HepG2 (cell line): ENCODE measurements around the gene PDZD4. TPM values are rescaled to one million over a fixed set of nuclear protein-coding genes. Genes with fewer than 3 reads are reported as not detected.

Source experiments
- ATAC-seq: fragments of 200-7000 bp; cut with Tn5 transposase; 3 replicates; pipeline ENCODE4 v1.9.1; 2020; ENCODE audit warnings: mild to moderate bottlenecking, moderate library complexity
- BruUV-seq: library from RNA; stranded (reverse); fragments of 400-500 nt; replicated peaks from 2 replicates; lab custom pipeline; 2021; lab: Mats Ljungman, UMichigan
- CTCF ChIA-PET: fragments of 300-600 bp; formaldehyde crosslinking; extraction: SDS; loops from one replicate; lab custom pipeline; 2021; ENCODE audit warnings: low total read pairs, inconsistent platforms, low intra/inter-chr PET ratio; lab: Yijun Ruan, JAX
- POLR2A ChIA-PET: fragments of 350-600 bp; sonication (Branson Sonifier 250); formaldehyde crosslinking; loops from one replicate; lab custom pipeline; 2020; ENCODE audit warnings: antibody characterized with exemption, inconsistent platforms; lab: Yijun Ruan, JAX
- DNase-seq: peaks from one replicate; pipeline ENCODE4 v3.0.0-alpha.2; 2015; ENCODE audit warnings: low spot score
- FAIRE-seq: peaks from 3 replicates; lab custom pipeline; 2011; peaks lifted over from hg19 to GRCh38; lab: Jason Lieb, UNC
- H2AFZ ChIP-seq: one replicate; pipeline ENCODE4 v1.6.1; 2011; ENCODE audit warnings: low read length, inconsistent platforms
- H3K27ac ChIP-seq: fragments of 300-600 bp; 3 replicates; pipeline ENCODE4 v1.8.0; 2011; ENCODE audit warnings: mixed run types, mild to moderate bottlenecking, mixed read lengths, low read length, inconsistent platforms; ENCODE audit not compliant: insufficient read depth; ENCODE audit errors: extremely low read length
- H3K27me3 ChIP-seq, 2 experiments: fragments of 200-600 bp in 1 of 2; 2 replicates in 1 of 2; 3 replicates in 1 of 2; pipeline versions ENCODE4 v1.6.0 to v1.8.0; 2011; ENCODE audit warnings: low read length in 2 of 2, mild to moderate bottlenecking in 2 of 2, moderate library complexity in 2 of 2, inconsistent platforms in 1 of 2; ENCODE audit not compliant: insufficient read depth in 2 of 2, control insufficient read depth in 1 of 2
- H3K36me3 ChIP-seq, 2 experiments: fragments of 200-600 bp in 1 of 2; replicated peaks in 1 of 2; 2 replicates in 1 of 2; 3 replicates in 1 of 2; pipeline versions ENCODE4 v1.5.1 to v1.8.0; 2011; ENCODE audit warnings: low read length in 2 of 2, inconsistent platforms in 1 of 2; ENCODE audit not compliant: insufficient read depth in 2 of 2, control insufficient read depth in 1 of 2
- H3K4me1 ChIP-seq: 2 replicates; pipeline ENCODE4 v1.5.1; 2012; ENCODE audit warnings: low read length, inconsistent platforms; ENCODE audit not compliant: insufficient read depth
- H3K4me2 ChIP-seq: 2 replicates; pipeline ENCODE4 v1.6.0; 2011; ENCODE audit warnings: low read depth, low read length, inconsistent platforms
- H3K4me3 ChIP-seq, 3 experiments: fragments of 200-600 bp in 1 of 3; sonication (generic), shearing (Covaris generic) in 1 of 3; replicated peaks in 1 of 3; 2 replicates each; pipeline ENCODE4 v1.5.1; 2011 to 2016; ENCODE audit warnings: low read length in 3 of 3, inconsistent platforms in 2 of 3, low read depth in 2 of 3, mild to moderate bottlenecking in 2 of 3, control low read depth in 1 of 3, mixed read lengths in 1 of 3; ENCODE audit not compliant: insufficient read depth in 1 of 3
- H3K79me2 ChIP-seq: one replicate; pipeline ENCODE4 v1.6.1; 2011; ENCODE audit warnings: low read length, inconsistent platforms; ENCODE audit not compliant: insufficient read depth
- H3K9ac ChIP-seq: 2 replicates; pipeline ENCODE4 v1.6.0; 2011; ENCODE audit warnings: mild to moderate bottlenecking, low read depth, low read length, inconsistent platforms; ENCODE audit not compliant: insufficient read depth
- H3K9me3 ChIP-seq: 2 replicates; pipeline ENCODE4 v1.5.1; 2012; ENCODE audit warnings: mild to moderate bottlenecking, low read length
- H4K20me1 ChIP-seq: 2 replicates; pipeline ENCODE4 v1.6.0; 2011; ENCODE audit warnings: inconsistent platforms, mild to moderate bottlenecking, low read length, moderate library complexity; ENCODE audit not compliant: insufficient read depth
- ATF6 ChIP-seq: sonication (generic); formaldehyde crosslinking; conservative IDR thresholded peaks from 2 replicates; pipeline ENCODE4 v1.4.0; 2020; ENCODE audit warnings: missing genetic modification reagents
- CHCHD3 ChIP-seq: sonication (generic); formaldehyde crosslinking; IDR thresholded peaks from 2 replicates; pipeline ENCODE4 v1.8.0; 2022; ENCODE audit warnings: mild to moderate bottlenecking, missing genetic modification reagents, moderate library complexity
- FOXO1 ChIP-seq: sonication (generic); formaldehyde crosslinking; IDR thresholded peaks from 2 replicates; pipeline ENCODE4 v1.4.0; 2020; ENCODE audit warnings: missing genetic modification reagents
- GMEB1 ChIP-seq: sonication (generic); formaldehyde crosslinking; IDR thresholded peaks from 2 replicates; pipeline ENCODE4 v1.5.1; 2020; ENCODE audit warnings: missing genetic modification reagents, mild to moderate bottlenecking, borderline replicate concordance
- HMG20A ChIP-seq: IDR thresholded peaks from 2 replicates; pipeline ENCODE4 v1.6.1; 2016; ENCODE audit warnings: borderline replicate concordance
- NCOA2 ChIP-seq: sonication (generic); formaldehyde crosslinking; IDR thresholded peaks from 2 replicates; pipeline ENCODE4 v1.8.0; 2022; ENCODE audit warnings: inconsistent platforms
- REPIN1 ChIP-seq: sonication (generic); formaldehyde crosslinking; IDR thresholded peaks from 2 replicates; pipeline ENCODE4 v1.8.0; 2022; ENCODE audit warnings: missing genetic modification reagents, low read depth, mild to moderate bottlenecking, borderline replicate concordance
- SIX1 ChIP-seq: sonication (generic); formaldehyde crosslinking; IDR thresholded peaks from 2 replicates; pipeline ENCODE4 v1.4.0; 2020; ENCODE audit warnings: missing genetic modification reagents, borderline replicate concordance
- SMAD1 ChIP-seq: sonication (generic); formaldehyde crosslinking; IDR thresholded peaks from 2 replicates; pipeline ENCODE4 v1.4.0; 2020; ENCODE audit warnings: missing genetic modification reagents, low read depth, mild to moderate bottlenecking, borderline replicate concordance
- ZFP36L1 ChIP-seq: sonication (generic); formaldehyde crosslinking; IDR thresholded peaks from 2 replicates; pipeline ENCODE4 v1.8.0; 2022; ENCODE audit warnings: mild to moderate bottlenecking, missing genetic modification reagents, moderate library complexity
- ZNF275 ChIP-seq: sonication (generic); formaldehyde crosslinking; IDR thresholded peaks from 2 replicates; pipeline ENCODE4 v1.8.0; 2022; ENCODE audit warnings: missing genetic modification reagents, mild to moderate bottlenecking, inconsistent platforms, borderline replicate concordance
- WGBS: methylation state at CpG from one replicate; pipeline ENCODE4 v1.1.6; 2017; ENCODE audit warnings: low lambda C conversion rate; 5-methylcytosine and 5-hydroxymethylcytosine counted together
- in situ Hi-C: cut with HindIII; loops from 2 replicates; pipeline ENCODE4 v1.10.0; 2017; ENCODE audit warnings: low pct_unique_long_range_greater_than_20kb; ENCODE audit not compliant: extremely low pct_ligation_motif_present
- intact Hi-C: fragments of 100-400 bp; cut with micrococcal nuclease; formaldehyde crosslinking; loops from one replicate; pipeline ENCODE4 v1.10.0; 2022; ENCODE audit not compliant: unreplicated experiment
- polyA plus RNA-seq, 8 experiments: library from polyadenylated mRNA; depleted of rRNA in 3 of 8; stranded (reverse) in 7 of 8; unstranded in 1 of 8; fragments of >200 nt; fragmentation: Illumina TruSeq in 4 of 8; extraction: Trizol in 4 of 8; gene quantifications; 2 replicates each; pipeline versions ENCODE4 v1.2.1 to v1.2.3, GENCODE V29; 2011 to 2016; ENCODE audit warnings: low read depth in 4 of 8, missing spikeins in 1 of 8, mixed read lengths in 1 of 8; ENCODE audit not compliant: insufficient read depth in 1 of 8
- total RNA-seq, 5 experiments: library from RNA; depleted of rRNA; stranded (reverse); fragments of >200 nt; fragmentation: Illumina TruSeq; extraction: Trizol; gene quantifications; 2 replicates each; pipeline ENCODE4 v1.2.3, GENCODE V29; 2016; ENCODE audit warnings: low read depth in 1 of 5

PDZD4 gene
- total and polyA plus RNA-seq, 2 of the 13 experiments (the other 11 are each of a cell fraction or from before 2014, with no cell fraction given) = not detected

GRCh38 chrX:153789654-153790053 lies 40.7 kb downstream of the PDZD4 start (continued):
- TF ChIP-seq ZNF275 (CRISPR knock-in tag) = no peak
- TF ChIP-seq GMEB1 (CRISPR knock-in tag) = no peak
- TF ChIP-seq ZFP36L1 (CRISPR knock-in tag) = no peak
- no peak for TF ChIP-seq CHCHD3 (CRISPR knock-in tag)
- TF ChIP-seq HMG20A (CRISPR knock-in tag) = no peak

GRCh38 chrX:153786669-153787068 lies 43.7 kb downstream of the PDZD4 start:
- Histone ChIP-seq H3K27me3 (no peaks in the 10 kb centered on the region), H2AFZ (no peak overlapping the region), H3K79me2 (peaks cover 2% of the 10 kb centered on the region), H4K20me1 (no peaks in the 10 kb centered on the region)
- no peak for FAIRE-seq
- ATAC-seq = no peak
- CTCF ChIA-PET = no interaction called here
- TF ChIP-seq NCOA2 (no peak), ATF6 (CRISPR knock-in tag) (no peak), SIX1 (no peak), FOXO1 (no peak), SMAD1 (no peak), REPIN1 (CRISPR knock-in tag) (no peak)
- TF ChIP-seq, all 625 proteins: peak for 0
- peaks cover 0 to 3% of the 10 kb centered on the region in 2 experiments; a peak in 2 of 5 replicates for H3K36me3 ChIP-seq
- H3K27ac ChIP-seq = no peak overlapping the region
- no CpG with 5 or more reads among the region's 15 CpGs for WGBS
- no peaks in the 10 kb centered on the region for H3K9me3 ChIP-seq
- H3K4me1 ChIP-seq = no peaks in the 10 kb centered on the region
- H3K4me3 ChIP-seq = no peak overlapping the region
- no TSS peak for BruUV-seq
- no peak overlapping the region for H3K4me2 ChIP-seq
- intact Hi-C loops (no loop called here), in situ Hi-C loops (no loop called here)
- no peak for DNase-seq
- POLR2A ChIA-PET = no interaction called here
- H3K9ac ChIP-seq = no peak overlapping the region
